PFSK-1 (cell line): ENCODE data around the gene FLNC.

Experiments used
- FOXP2 ChIP-seq: optimal IDR thresholded peaks from 2 replicates; pipeline ENCODE3; 2011; ENCODE audit warnings: borderline replicate concordance, control low read depth, inconsistent platforms; ENCODE audit not compliant: insufficient read depth; ENCODE audit errors: extremely low read length, extremely low read depth
- POLR2AphosphoS5 ChIP-seq: IDR thresholded peaks from 2 replicates; pipeline ENCODE4 v1.6.1; 2012; ENCODE audit warnings: low read depth, mild to moderate bottlenecking, control low read depth, low read length, moderate library complexity
- SIN3A ChIP-seq: IDR thresholded peaks from 2 replicates; pipeline ENCODE4 v1.6.1; 2012; ENCODE audit warnings: mild to moderate bottlenecking, low read length, moderate library complexity, borderline replicate concordance; ENCODE audit not compliant: insufficient read depth
- TAF1 ChIP-seq: IDR thresholded peaks from 2 replicates; pipeline ENCODE4 v1.6.1; 2012; ENCODE audit warnings: low read length, control low read depth, borderline replicate concordance; ENCODE audit not compliant: insufficient read depth
- TF ChIP-seq, protein P1 (sequence below), 2 experiments: IDR thresholded peaks; 2 replicates each; pipeline versions ENCODE4 v1.6.1 to v1.8.0; 2011 to 2012; ENCODE audit warnings: low read depth in 2 of 2, low read length in 2 of 2, control low read depth in 1 of 2, inconsistent platforms in 1 of 2, mild to moderate bottlenecking in 1 of 2, moderate library complexity in 1 of 2; ENCODE audit not compliant: insufficient read depth in 1 of 2

FLNC gene

DNA sequence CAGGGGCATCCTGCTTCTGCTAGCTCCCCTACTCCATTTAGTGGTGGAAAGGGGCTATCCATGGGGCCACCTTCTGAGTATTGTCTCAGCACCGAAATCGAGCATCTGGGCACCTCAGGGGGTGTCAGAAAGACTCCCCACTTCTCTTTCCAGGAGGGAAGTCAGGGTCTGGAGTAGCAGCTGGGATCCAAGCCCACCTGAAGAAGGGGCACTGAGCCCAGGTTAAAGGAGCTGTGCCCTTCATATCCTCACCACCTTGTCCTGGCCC is 2.6 kb downstream of the FLNC start:
- no peak for TF ChIP-seq TAF1
- TF ChIP-seq SIN3A = no peak
- no peak for TF ChIP-seq FOXP2
- no peak for TF ChIP-seq POLR2AphosphoS5
- TF ChIP-seq, protein P1, sequence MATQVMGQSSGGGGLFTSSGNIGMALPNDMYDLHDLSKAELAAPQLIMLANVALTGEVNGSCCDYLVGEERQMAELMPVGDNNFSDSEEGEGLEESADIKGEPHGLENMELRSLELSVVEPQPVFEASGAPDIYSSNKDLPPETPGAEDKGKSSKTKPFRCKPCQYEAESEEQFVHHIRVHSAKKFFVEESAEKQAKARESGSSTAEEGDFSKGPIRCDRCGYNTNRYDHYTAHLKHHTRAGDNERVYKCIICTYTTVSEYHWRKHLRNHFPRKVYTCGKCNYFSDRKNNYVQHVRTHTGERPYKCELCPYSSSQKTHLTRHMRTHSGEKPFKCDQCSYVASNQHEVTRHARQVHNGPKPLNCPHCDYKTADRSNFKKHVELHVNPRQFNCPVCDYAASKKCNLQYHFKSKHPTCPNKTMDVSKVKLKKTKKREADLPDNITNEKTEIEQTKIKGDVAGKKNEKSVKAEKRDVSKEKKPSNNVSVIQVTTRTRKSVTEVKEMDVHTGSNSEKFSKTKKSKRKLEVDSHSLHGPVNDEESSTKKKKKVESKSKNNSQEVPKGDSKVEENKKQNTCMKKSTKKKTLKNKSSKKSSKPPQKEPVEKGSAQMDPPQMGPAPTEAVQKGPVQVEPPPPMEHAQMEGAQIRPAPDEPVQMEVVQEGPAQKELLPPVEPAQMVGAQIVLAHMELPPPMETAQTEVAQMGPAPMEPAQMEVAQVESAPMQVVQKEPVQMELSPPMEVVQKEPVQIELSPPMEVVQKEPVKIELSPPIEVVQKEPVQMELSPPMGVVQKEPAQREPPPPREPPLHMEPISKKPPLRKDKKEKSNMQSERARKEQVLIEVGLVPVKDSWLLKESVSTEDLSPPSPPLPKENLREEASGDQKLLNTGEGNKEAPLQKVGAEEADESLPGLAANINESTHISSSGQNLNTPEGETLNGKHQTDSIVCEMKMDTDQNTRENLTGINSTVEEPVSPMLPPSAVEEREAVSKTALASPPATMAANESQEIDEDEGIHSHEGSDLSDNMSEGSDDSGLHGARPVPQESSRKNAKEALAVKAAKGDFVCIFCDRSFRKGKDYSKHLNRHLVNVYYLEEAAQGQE (IDR thresholded peaks at IDR 0.05; ENCODE audit: insufficient read depth in 1 of 2, low read depth in 2 of 2, low read length in 2 of 2) = no peak

DNA sequence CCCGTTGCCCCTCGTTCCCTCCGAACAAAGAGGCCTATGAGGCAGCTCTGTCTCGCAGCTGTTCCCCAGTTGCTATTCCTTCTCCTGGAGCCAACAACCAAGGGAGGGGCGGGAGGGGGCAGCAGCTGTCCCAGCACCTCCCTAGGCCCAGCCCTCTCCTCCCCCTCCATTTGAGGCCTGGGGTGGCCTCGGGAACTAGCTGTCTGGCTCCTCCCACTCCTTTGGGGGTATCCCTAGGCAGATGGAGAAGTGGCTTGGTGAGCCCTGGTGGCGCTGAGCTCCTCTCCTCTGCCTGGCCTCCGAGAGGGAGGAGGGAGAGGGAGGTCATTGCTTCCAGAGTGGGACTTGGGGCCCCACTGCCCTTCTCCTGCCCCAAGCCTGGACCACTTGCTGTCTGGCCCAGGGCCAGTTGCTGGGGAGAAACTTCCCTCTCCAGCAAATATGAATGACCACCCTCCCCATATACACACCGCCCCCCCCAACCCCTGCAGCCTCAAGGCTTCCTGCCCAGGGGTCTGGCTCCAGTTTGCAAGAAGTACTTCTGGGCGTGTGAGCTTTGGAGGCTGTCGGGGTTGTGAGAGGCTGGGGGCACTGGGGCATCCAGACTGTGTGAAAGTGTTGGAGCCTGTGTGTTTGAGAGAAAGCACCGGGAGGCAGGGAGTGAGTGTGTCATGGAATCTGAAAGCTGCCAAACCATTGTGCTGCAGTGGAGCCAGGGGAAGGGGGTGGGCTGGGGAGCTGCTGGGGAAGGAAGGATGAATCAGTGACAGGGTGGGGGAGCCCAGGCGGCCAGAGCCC is 3.1 kb downstream of the FLNC start:
- TF ChIP-seq, protein P1 (IDR thresholded peaks at IDR 0.05; ENCODE audit: insufficient read depth in 1 of 2, low read depth in 2 of 2, low read length in 2 of 2) = no peak
- TF ChIP-seq TAF1 = no peak
- no peak for TF ChIP-seq FOXP2
- no peak for TF ChIP-seq SIN3A
- no peak for TF ChIP-seq POLR2AphosphoS5

DNA sequence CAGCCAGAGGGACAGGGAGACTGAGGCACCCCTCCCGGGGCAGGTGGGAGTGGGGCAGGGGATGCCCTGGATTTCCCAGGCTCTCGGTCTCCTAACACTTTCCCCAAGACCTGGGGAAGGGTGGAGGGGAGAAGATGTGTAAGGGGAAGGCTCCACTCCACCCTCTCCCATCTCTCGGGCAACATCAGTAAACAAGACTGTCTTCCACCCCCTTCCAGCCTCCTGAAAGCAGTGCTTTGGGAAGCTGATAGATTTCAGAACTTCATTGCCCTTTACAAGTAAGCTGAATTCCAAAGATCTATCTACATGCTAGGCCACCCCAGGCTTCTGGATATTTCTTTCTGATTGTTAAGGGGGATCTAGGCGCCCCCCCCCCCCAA is 3.7 kb downstream of the FLNC start:
- no peak for TF ChIP-seq TAF1
- TF ChIP-seq FOXP2 = no peak

DNA sequence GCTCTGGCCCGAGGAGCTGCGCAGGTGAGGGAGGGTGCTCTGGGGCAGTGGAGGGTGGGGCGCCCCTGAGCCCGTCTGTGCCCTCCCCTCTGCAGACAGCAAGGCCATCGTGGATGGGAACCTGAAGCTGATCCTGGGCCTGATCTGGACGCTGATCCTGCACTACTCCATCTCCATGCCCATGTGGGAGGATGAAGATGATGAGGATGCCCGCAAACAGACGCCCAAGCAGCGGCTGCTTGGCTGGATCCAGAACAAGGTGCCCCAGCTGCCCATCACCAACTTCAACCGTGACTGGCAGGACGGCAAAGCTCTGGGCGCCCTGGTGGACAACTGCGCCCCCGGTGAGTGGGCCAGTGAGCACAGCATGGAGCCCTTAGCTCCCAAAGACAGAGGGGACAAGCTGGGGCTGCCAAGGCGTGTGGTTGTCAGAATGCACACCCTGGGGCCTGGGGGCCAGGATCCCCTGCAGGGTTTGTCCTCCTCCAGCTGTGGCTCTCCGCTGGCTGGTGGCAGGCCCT is 5.1 kb downstream of the FLNC start:
- TF ChIP-seq FOXP2 = no peak
- TF ChIP-seq TAF1 = no peak

DNA sequence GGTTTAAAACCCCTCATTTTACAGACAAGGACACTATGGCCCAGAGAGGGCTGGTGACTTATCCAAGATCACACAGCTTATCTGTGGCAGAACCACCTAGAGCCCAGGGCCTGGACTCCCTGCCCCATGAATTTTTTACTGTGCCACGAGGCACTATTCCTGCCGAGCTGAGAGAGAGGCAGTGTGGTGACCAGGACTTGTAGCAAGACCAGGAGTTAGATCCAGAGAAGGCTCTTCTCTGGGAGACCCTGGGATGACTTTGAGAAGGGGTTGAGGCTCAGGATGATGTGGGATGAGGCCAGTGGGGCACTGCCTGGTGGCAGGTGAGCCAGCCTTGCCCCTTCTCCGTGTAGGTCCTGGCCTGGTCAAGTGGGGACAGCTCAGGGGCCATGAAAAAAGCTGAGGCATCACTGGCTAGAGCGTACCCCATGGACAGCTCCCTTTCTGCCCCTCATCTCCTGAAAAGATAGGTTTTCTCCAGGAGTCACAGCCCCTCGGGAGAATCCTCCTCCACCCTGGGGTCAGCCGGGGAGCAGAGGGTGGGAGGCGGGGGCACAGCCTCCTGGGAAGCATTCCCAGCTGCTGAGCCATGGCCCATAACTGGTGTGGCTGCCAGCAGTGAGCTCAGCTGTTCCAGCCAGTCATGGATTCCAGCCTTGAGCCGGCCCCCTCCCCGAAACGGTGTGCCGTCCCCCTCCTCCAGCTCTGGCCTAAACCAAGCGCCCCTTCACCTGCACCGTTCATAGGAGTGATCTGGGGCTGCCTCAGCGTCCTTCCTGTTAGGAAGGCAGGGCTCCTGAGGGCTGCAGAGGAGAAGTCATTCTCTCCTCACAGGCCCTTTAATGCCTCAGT is 5.8 kb downstream of the FLNC start:
- TF ChIP-seq TAF1 (no peak), FOXP2 (no peak), POLR2AphosphoS5 (no peak), SIN3A (no peak)
- TF ChIP-seq, protein P1 (IDR thresholded peaks at IDR 0.05; ENCODE audit: insufficient read depth in 1 of 2, low read depth in 2 of 2, low read length in 2 of 2) = no peak

DNA sequence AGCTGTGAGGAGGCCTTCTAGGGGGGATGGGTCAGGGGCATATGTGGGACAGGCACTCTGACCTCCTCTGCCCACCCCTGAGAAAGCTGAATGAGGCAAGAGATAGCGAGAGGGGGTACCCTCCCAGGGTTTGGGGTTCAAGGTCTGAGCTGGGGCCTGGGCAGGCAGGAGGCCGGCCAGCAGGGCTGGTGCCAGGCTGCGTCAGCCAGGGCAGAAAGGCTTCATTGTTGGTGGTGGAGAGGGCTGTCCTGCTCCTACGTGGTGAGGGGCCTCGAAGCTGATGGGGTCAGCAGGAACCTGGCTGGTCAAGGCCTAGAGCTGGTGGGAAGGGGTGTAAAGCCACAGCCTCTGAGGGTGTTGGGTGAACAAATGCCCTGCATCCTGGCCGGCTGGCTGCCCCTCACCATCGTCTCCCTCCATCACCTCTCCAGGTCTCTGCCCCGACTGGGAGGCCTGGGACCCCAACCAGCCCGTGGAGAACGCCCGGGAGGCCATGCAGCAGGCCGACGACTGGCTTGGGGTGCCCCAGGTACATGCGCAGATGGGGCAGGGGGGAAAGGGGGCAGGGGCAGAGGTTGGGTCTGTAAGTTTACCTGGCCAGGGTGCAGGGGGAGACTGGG is 6.6 kb downstream of the FLNC start:
- no peak for TF ChIP-seq TAF1
- no peak for TF ChIP-seq FOXP2
- TF ChIP-seq POLR2AphosphoS5 = no peak
- no peak for TF ChIP-seq SIN3A
- TF ChIP-seq, protein P1 (IDR thresholded peaks at IDR 0.05; ENCODE audit: insufficient read depth in 1 of 2, low read depth in 2 of 2, low read length in 2 of 2) = no peak
